Glomerular visceral epithelial cell (primary cell): Measurements from ENCODE around the gene LDLRAP1.
"Not testable (repeated sequence)": the region's sequence is repeated elsewhere in the genome, so short reads cannot be mapped to it uniquely, and the experiment has no call there.

Source experiments
- DNase-seq: peaks from one replicate; pipeline ENCODE4 v3.0.0-alpha.2; 2016; ENCODE audit errors: extremely low spot score

LDLRAP1 gene, protein sequence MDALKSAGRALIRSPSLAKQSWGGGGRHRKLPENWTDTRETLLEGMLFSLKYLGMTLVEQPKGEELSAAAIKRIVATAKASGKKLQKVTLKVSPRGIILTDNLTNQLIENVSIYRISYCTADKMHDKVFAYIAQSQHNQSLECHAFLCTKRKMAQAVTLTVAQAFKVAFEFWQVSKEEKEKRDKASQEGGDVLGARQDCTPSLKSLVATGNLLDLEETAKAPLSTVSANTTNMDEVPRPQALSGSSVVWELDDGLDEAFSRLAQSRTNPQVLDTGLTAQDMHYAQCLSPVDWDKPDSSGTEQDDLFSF

DNA sequence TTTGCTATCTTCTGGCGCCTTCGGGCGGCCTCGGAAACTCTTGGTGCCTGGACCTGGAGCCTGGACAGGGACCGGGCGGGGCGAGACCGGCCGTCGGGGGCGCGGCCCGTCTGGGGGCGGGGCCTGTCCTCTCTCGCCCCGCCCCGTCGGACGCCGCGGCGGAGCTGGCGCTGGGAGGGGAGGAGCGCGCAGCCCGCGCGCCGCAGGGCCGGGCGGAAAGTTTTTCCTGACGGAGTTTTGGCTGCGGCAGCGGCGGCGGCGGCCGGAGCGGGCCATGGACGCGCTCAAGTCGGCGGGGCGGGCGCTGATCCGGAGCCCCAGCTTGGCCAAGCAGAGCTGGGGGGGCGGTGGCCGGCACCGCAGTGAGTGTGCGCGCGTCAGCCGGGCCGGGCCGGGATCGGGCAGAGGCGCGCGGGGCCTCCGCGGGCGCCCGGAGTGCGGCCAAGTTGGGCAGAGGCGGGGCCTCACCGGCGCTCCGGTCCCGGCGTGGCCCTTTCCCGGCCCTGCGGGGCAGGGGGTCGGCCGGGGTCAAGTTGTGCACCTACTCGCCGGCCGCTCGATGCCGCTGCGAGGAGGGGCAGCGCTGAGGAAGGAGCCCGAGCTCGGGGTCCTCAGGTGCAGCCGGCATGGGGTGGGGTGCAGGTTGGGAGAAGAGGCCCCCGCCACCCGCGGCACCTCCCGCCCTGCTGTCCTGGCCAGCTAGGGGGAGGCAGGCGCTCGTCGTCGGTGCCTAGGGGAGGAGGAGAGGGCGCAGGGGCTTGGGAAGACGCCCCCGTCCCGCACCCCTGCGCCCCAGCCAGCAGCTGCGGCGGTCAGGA, at the start of gene LDLRAP1:
Gene LDLRAP1, plus strand, starts transcription at position 182 of the 818 bp plus-strand sequence. Its CDS starts 93 bp downstream, at position 275.
- DNase-seq: peak; percentile 79

DNA sequence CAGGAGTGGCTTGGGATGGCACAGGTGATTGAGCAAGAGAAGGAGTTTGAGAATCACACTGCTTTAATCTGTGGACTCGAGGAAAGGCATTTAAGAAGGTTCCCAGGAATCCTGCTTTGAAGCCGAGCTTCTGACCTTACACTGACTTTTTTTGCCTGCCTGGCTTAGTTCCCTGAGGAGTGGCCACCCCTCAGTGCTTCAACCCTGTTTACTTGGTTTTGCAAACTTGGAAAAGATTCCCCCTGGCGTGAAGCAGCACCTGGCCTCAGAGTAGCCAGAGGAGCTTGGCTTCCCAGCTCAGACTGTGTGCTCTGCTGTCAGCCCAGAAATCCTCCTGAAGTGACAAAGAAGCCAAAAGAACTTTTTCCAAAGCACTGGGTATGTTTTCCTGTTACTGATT, 48.5 kb upstream of the LDLRAP1 start:
- no peak for DNase-seq

DNA sequence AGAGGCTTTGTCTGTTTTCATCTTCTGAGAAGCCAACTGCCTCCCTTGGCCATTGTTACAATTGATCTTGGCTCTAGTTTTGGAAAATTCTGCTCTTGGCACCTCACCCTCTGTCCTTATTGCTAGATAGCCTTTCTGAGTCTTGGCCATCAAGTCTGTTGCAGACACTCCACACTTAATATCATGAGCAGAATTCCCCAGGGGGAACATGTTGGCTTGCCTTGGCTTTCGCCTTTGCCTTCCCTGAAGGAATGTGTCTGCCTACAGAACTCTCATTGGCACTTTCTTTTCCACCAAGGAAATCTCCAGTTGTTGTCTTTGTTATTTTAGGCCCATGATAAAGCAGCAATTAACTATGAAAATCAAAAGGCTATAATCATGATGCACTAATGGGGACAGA, 42.7 kb upstream of the LDLRAP1 start:
- DNase-seq: no peak

DNA sequence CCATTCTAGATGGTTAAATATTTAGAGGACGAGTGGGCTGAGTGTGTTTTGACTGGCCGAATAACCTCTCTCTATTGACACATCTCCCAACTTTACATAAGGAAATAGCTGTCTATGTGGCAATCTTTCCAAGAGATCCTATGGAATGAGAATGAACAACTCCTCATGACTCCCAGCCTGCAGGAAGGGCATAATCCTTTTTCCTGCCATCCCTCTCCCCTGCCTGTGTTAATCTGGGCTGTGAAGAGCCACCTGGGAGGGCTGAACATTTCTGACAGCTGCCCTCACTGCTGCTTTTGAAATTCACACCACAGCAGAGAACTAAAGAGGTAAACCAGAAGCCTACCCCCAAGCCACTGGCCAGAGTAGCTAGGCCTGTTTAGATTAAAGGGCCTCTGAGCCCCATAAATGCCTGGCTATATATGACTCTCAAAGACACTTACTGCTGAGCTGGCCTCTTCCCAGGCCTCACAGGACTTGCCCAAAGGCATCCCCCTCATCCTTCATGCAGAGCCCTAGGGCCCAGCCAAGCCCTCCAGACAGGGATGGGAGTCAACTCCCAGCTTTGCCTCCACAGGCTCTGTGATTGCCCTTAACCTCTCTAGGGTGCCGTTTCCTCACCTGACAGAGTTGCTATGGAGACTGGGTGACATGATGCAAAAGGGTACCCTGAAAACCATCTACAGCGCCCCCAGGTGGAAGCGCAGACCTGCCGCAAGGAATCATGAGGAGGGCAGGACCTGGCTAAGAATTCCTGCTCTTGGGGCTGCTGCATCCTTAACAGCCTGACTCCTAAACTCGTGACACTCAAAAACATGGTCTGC, 42.0 kb upstream of the LDLRAP1 start:
- peak; percentile 25 for DNase-seq

DNA sequence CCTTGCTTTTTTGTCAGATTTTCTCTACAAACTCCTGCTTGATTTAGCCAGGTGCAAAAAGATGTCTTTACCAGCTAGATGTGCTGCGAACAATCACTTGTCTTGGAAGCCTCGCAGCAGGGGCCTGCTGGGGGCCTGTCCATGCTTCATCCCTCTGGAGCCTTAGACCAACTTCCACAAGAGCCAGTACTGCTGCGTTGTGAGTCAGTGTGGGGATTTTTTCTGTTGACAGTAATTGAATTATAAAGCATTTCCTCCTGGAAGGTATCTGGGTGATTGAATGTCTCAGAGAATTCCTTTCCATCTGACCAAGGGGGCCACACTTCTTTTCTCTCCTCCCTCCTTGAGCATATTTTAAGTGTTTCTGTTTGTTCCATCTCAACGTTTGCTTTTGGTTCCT, 40.4 kb upstream of the LDLRAP1 start:
- DNase-seq: peak; percentile 59

DNA sequence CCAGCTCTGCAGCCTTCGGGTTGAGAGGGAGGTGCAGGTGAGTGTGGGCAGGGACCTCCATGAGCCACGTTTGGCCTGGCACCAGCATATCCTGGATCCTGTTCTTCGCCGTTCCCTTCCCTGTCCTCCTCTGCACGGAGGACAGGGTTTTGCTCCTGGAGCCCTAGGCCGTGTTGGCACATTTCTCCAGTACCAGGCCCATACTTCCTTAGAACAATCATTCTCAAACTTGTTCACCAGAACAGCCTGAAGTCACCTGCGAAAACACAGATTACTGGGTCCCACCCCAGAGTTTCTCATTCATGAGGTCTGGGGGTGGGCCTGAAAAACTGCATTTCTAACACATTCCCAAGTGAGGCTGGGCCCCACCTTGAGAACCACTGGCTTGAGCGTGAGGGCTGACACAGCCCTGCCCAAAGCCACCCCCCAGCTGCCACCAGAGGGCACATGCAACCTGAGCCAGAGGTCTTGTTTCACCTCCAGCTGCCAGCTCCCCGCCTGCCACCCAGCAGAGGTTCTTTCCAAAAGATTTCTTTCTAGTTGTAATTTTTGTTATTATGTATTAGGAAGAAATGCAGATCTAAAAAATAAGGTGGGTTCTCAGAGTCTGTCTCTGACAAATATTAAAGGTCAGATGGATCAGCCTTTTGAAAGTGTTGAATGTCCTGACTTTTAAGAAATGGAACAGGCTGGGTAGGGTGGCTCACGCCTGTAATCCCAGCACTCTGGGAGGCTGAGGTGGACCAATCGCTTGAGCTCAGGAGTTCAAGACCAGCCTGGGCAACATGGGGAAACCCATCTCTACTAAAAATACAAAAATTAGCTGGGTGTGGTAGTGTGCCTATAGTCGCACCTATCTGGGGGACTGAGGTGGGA, 39.6 kb upstream of the LDLRAP1 start:
- peak; percentile 45 for DNase-seq

DNA sequence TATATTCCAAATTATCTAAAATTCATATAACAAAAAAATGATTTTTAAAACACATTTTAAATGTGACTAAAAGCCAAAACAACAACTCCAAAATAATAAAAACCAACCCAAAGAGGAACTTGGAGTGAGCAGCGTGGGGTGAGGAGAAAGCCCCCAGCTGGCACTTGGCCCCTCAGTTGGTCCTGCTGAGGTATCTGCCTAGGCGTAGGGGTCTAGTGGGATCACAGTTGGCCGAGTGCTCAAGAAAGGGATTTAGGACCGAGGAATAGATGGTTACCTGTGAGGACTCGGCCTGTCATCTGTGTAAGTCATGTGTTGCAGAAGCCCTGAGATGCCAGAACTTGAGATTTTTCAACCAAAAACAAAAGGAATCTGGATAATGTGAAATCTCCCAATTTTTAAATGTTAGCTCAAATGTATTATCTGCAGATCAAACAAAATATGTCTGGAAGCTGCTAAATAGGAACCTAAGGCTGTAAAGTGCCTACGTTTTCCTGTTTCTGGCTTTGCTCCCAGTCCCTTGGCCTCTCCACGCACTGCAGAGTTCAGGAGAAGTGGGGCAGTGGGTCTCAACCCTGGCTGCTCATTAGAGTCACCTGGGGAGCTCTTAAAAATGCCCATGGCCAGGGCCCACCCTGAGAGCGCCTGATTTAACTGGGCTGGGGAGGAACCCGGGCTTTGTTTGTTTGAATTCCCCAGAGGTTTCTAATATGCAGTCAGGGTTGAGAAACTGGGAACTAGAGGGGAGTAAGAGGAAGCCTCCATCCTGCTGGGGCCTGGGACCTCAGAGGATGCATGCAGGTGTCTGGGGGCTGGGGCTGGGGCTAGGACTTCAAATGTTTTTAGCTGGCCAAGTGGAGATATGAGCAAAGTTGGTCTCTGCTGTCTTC, 38.5 kb upstream of the LDLRAP1 start:
- no peak for DNase-seq

DNA sequence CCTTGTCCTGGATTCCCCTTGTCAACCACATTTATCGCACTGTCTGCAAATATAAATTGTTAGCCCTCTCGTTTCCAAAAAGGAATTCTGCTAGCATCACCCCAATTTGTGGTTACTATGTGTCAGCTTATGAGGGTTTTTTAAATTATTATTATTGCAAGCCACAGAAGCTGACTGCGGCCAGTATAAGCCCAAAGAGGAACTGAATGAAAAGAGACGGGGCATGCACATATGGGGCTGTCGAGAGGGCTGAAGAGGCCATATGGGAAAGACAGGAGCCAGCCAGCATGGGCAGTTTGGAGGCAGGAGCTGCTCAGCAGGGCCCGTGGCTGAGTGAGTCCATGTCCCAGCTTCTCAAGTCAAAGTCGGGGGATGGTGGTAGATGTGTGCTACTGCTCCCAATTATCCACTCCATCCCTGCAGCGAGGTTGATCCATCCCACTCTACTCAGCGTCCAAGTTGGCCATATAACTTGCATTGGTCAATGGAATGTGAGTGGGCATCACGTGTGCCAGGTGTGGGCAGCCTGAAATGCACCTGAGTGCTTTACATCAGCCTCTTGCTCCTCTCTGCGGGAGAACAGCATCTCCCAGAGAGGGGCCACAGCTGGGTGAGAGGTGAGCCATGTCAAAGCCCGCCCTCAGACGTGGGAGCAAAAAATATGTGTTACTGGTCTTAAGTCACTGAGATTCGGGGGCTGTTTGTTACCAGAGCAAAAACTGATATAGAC, 37.6 kb upstream of the LDLRAP1 start:
- no peak for DNase-seq

DNA sequence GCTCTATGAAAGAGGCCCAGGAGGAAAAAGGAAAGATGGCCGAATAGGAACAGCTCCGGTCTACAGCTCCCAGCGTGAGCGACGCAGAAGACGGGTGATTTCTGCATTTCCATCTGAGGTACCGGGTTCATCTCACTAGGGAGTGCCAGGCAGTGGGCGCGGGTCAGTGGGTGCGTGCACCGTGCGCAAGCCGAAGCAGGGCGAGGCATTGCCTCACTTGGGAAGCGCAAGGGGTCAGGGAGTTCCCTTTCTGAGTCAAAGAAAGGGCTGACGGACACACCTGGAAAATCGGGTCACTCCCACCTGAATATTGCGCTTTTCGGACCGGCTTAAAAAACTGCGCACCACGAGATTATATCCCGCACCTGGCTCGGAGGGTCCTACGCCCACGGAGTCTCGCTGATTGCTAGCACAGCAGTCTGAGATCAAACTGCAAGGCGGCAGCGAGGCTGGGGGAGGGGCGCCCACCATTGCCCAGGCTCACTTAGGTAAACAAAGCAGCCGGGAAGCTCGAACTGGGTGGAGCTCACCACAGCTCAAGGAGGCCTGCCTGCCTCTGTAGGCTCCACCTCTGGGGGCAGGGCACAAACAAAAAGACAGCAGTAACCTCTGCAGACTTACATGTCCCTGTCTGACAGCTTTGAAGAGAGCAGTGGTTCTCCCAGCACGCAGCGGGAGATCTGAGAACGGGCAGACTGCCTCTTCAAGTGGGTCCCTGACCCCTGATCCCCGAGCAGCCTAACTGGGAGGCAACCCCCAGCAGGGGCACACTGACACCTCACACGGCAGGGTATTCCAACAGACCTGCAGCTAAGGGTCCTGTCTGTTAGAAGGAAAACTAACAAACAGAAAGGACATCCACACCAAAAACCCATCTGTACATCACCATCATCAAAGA, 36.6 kb upstream of the LDLRAP1 start:
- DNase-seq: not testable (repeated sequence)

DNA sequence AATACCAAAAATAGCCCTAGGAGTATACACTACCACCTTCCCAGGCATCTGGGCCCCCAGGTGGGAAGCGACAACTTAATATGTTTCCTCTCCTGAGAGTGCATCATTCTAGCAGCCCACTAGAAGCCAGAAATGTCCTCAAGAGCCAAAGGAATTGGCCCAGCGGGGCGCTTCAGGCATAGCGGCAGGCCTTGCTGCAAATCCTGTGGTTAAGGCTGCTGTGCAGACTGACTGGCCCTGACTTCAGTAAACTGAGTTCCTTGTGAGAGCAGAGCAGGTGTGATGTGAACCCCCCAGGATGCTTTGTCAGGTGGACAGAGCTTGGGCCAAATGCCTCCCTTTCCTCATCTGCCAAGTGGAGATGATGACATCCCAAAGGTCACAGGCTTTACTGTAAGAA, 29.7 kb upstream of the LDLRAP1 start:
- no peak for DNase-seq

DNA sequence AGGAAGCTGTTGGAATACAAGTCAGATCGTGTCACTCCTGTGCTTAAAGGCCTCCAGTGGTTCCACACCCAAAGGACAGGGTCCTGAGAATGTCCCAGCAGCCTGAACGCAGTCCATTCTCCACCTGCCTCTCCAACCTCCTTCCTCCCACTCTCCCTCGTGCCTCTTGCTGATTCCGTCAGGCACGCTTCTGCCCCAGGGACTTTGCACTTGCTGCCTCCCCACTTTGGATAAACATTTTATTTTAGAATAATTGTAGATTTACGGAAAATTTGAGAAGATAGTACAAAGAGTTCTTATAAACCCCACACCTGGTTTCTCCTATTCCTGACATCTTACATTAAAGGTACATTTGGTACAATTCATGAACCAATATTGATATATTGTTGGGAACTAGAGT, 28.4 kb upstream of the LDLRAP1 start:
- DNase-seq: no peak

DNA sequence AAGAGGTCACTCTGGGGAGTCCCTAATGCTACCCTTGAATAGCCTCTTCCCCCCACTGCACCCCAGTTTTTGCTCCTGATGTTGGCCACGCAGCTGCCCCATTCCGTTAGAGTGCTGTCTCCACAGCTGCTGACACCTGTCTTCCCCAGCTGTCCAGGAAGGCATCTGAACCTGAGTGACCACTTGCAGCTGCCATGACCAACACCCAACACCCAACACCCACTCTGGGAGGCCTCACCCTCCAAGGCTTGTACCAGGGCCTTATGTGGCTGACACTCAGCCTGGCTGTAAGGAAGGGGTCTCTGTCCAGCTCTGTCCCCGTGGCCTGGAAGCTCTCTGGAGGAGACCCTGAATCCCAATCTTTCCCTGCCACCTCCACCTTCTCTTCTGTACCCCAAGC, 26.7 kb upstream of the LDLRAP1 start:
- no peak for DNase-seq

DNA sequence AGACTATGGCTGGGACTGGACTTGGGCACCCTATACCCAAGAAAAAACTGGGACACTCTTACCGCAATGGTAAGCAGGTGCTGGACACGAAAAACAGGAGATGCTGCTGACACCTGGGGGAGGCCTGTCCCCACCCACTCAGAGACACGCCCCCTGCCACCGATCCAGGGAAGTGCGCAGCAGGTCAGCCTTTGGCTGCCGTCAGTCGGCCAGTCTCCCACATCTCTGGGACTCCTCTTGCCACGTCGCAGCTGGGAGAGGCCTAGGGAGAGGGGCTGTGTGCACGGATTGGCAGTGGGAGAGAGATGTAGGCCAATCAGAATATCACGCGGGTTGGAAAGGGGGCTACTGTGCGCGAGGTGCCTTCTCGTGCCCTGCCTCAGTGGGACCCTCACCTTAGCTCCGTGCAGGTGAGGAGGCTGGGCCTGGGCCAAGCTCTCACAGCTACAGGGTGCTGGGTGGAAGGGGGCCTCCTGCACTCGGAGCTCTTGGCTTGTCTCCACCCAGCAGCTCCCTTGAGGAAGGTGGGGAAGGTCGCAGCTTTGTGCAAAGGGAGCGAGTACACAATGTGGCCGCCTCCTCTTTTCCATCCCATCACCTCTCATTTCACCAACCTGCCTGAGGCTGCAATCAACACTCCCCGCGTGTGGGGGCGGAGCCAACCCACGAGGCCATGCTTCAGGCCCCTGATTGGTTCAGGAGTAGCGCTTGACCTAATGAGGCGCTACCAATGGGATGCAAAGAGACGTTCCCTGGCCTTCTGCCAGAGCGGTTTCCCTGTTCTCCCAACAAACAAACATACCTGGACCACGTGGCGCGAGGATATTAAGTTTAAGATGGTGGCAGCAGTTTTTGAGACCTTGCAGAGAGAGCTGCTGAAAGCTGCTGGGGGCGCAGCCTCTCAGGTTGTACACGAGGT, 25.7 kb upstream of the LDLRAP1 start:
- no peak for DNase-seq

DNA sequence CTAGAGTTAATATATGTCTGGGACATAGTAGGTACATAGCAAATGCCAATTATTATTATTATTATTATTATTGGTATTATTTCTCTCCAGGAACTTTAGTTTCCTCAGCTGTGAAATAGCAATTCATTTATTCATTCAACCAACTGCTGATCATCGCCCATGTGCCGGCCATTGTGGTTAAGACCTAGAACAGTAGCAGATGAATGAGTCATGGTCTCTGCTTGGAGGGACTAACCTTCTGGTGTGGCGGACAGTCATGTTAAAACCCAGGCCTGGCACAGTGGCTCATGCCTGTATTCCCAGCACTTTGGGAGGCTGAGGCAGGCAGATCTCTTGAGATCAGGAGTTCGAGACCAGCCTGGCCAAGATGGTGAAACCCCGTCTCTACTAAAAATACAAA, 23.8 kb upstream of the LDLRAP1 start:
- peak; percentile 78 for DNase-seq

DNA sequence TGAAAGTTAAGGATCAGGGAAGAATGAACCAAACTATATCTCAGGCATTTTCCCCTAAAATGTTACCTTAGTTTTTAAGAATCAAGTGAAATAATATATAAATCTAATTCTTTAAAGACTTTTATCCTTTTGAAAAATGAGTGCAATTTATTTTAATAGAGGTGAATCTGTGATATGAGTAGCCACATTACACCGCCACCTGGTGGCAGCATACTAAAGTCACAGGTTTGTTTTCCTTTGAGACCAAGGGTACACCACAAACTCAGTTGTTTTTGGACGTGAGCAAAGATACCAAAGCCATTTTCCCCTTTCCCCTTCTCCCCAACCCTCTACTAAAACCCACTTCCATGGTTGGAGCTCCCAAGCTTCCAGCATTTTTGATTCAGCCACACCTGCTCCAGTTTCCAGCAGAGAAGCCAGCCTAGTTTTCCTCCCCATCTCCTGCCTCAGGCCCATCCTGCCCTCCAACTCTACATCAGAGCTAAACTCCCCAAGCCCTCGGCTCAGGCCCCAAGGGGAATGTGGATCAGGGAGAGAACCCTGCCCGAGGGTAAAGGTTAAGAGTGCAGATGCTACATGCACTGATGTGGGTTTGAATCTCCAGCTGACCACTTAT, 22.9 kb upstream of the LDLRAP1 start:
- peak; percentile 56 for DNase-seq

DNA sequence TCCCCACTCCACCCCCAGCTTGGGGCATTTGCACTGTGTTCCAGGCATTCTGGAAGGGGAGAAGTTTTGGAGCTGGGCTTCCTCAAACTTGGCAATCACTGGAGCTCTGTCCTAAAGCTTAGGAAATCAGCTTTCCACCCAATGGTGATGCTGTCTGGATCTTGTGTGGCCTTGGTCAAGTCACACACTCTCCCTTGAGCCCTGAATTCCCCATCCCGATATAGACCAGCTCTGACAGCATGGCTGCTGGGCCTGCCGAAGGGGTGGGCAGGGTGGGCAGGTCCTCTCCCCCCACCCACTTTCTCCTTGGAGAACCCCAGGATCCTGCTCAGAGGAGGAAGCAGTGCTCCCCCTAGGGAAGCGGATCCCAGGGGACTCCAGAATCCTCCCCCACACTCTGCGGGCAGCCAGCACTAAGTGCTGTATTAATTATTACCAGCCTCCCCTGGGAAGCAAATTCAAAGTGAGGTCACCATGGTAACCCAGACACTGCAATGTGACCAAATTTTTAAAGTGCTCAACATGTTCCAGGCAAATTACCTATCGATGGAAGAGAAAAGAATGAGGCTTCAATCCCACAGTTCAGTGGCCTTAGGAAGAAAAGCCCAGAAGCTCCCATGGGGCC, 21.3 kb upstream of the LDLRAP1 start:
- peak; percentile 67 for DNase-seq

DNA sequence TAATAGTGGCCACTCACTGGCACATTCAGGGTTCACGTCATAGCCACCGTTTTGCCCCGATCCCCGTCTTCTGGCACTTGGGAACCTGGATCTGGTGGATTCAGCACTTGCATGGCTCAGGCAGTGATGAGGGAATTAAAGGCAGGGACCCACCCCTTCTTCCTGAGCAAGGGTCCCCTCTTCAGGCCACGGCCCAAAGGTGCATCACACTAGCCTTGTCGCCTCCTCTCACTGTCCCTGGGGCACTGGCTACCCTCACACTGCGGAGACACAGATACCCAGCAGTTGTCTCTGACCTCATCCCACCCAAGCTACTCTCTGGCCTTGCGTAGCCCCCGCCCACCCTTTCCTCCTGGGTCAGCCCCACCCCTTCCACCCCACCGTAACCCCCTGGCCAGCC, 19.9 kb upstream of the LDLRAP1 start:
- peak; percentile 20 for DNase-seq
